Fibroblast of the aortic adventitia (primary cell): ENCODE results near the gene ST6GALNAC4. TPM values are rescaled to one million over a fixed set of nuclear protein-coding genes. Genes with fewer than 3 reads are reported as not detected.
A peak's percentile ranks its signal among the peaks of the same experiment; 100 is the strongest.

ENCODE experiments used
- DNase-seq: peaks from one replicate; pipeline ENCODE4 v3.0.0-alpha.2; 2010; ENCODE audit warnings: low read depth
- H3K4me3 ChIP-seq: 2 replicates; pipeline ENCODE4 v1.5.1; 2011; ENCODE audit warnings: low read depth, mild to moderate bottlenecking, control low read depth, low read length, moderate library complexity
- total RNA-seq: library from RNA; depleted of rRNA; stranded (reverse); fragments of >200 nt; gene quantifications from 2 replicates; pipeline ENCODE4 v1.2.3, GENCODE V29; 2012; ENCODE audit warnings: low replicate concordance
- TF ChIP-seq, protein P1 (sequence below): IDR thresholded peaks from 2 replicates; pipeline ENCODE4 v1.5.1; 2011; ENCODE audit warnings: mild to moderate bottlenecking, low read length, control low read depth, inconsistent platforms; ENCODE audit not compliant: insufficient read depth

ST6GALNAC4 gene
- total RNA-seq, 1 donor, result 37.1 TPM

GRCh38 chr9:127961155-127961490, 44.3 kb upstream of the ST6GALNAC4 start:
- no peak for DNase-seq
- TF ChIP-seq, protein P1, sequence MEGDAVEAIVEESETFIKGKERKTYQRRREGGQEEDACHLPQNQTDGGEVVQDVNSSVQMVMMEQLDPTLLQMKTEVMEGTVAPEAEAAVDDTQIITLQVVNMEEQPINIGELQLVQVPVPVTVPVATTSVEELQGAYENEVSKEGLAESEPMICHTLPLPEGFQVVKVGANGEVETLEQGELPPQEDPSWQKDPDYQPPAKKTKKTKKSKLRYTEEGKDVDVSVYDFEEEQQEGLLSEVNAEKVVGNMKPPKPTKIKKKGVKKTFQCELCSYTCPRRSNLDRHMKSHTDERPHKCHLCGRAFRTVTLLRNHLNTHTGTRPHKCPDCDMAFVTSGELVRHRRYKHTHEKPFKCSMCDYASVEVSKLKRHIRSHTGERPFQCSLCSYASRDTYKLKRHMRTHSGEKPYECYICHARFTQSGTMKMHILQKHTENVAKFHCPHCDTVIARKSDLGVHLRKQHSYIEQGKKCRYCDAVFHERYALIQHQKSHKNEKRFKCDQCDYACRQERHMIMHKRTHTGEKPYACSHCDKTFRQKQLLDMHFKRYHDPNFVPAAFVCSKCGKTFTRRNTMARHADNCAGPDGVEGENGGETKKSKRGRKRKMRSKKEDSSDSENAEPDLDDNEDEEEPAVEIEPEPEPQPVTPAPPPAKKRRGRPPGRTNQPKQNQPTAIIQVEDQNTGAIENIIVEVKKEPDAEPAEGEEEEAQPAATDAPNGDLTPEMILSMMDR, result no peak
- H3K4me3 ChIP-seq, result no peak overlapping the region

DNA sequence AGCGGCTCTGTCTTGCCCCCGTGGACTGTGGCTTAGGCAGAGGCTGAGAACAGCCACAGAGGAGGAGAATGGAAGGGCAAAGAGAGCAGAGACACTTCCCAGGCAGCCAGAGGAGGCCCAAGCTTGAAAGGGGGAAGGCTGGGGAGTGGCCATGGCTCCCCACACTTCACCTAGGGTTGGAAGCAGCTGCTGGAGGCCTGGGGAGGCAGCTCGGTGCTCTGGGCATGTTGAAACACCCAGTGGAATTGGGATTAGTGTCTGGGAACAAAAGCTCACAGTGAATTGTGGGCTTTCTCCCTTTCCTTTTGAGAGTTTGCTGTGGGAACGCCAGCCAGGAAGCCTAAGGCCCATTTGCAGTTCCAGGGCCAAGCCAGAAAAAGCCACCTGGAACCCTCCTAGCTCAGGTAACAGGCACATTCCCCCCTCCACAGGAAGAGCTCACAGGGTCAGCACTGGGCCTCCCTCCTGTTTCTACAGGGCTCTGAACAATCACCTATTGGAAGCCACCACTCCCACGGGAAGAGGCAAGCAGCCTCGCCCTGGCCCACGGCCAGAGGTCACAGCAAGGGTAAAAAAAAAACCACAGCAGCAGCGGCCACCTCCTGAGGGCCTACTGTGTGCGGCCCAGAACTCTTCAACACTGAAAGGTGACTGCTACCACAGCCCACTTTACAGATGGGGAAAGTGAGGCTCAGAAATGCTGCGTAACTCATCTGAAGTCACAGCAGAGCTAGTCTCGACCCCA, 43.7 kb upstream of the ST6GALNAC4 start:
- H3K4me3 ChIP-seq, result no peak overlapping the region
- no peak for DNase-seq
- TF ChIP-seq, protein P1, result no peak

- TF ChIP-seq, protein P1, result no peak
- no peak for DNase-seq
- H3K4me3 ChIP-seq, result no peak overlapping the region
Measured at GRCh38 chr9:127959841-127960409, 43.1 kb upstream of the ST6GALNAC4 start.

DNA sequence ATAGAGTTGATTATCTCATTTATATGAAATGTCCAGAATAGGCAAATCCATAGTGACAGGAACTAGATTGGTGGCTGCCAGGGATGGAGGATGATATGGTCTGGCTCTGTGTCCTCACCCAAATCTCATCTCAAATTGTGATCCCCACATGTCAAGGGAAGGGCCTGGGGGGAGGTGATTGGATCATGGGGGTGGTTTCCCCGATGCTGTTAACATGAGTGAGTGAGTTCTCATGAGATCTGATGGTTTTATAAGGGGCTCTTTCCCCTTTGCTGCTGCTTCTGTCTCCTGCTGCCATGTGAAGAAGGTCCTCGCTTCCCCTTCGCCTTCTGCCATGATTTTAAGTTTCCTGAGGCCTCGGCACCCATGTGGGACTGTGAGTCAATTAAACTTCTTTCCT, 42.6 kb upstream of the ST6GALNAC4 start:
- TF ChIP-seq, protein P1, result no peak
- no peak for DNase-seq
- no peak overlapping the region for H3K4me3 ChIP-seq

DNA sequence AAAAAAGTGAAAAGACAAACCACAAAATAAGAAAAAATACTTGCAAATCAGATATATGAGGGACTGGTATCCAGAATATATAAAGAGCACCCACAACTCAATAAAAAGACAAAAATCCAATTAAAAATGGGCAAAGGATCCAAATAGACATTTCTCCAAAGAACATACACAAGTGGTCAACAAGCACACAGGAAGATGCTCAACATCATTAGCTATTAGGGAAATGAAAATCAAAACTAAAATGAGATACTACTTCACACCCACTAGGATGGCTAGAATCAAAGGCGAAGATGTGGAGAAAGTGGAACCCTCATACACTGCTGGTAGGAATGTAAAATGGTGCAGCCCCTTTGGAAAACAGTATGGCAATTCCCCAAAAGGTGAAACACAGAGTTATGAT, 41.9 kb upstream of the ST6GALNAC4 start:
- TF ChIP-seq, protein P1, result no peak

GRCh38 chr9:127955294-127956015, 38.6 kb upstream of the ST6GALNAC4 start:
- no peak overlapping the region for H3K4me3 ChIP-seq
- no peak for DNase-seq
- TF ChIP-seq, protein P1, result peak; percentile 24

More for the DNA sequence above, 41.9 kb upstream of the ST6GALNAC4 start:
- no peak overlapping the region for H3K4me3 ChIP-seq
- no peak for DNase-seq
